ENCODE measurements around the gene RGMA.

The RGMA gene

GRCh38 chr15:93093765-93094164 lies 4.8 kb upstream of the RGMA start:
- no peak for DNase-seq (ENCODE audit: low spot score)

- DNase-seq (ENCODE audit: low spot score) = no peak
Observed at GRCh38 chr15:93091465-93091864, 2.5 kb upstream of the RGMA start.

- DNase-seq (ENCODE audit: low spot score) = no peak
Observed at GRCh38 chr15:93089727-93090305, 805 bp upstream of the RGMA start.

- DNase-seq (ENCODE audit: low spot score) = no peak
Observed at GRCh38 chr15:93088200-93088980, 621 bp downstream of the RGMA start.

GRCh38 chr15:93087825-93088199 lies 1.2 kb downstream of the RGMA start:
- DNase-seq (ENCODE audit: low spot score) = peak; percentile 56

- no peak for DNase-seq (ENCODE audit: low spot score)
Observed at GRCh38 chr15:93086791-93087190, 2.2 kb downstream of the RGMA start.

GRCh38 chr15:93085692-93086091 lies 3.3 kb downstream of the RGMA start:
- DNase-seq (ENCODE audit: low spot score) = no peak

GRCh38 chr15:93082861-93083260 lies 6.2 kb downstream of the RGMA start:
- no peak for DNase-seq (ENCODE audit: low spot score)

GRCh38 chr15:93081399-93081798 lies 7.6 kb downstream of the RGMA start:
- no peak for DNase-seq (ENCODE audit: low spot score)

- no peak for DNase-seq (ENCODE audit: low spot score)
Observed at GRCh38 chr15:93080451-93080850, 8.6 kb downstream of the RGMA start.

- no peak for DNase-seq (ENCODE audit: low spot score)
Observed at GRCh38 chr15:93076875-93077274, 12.1 kb downstream of the RGMA start.

GRCh38 chr15:93076217-93076616 lies 12.8 kb downstream of the RGMA start:
- no peak for DNase-seq (ENCODE audit: low spot score)

- no peak for DNase-seq (ENCODE audit: low spot score)
Observed at GRCh38 chr15:93074599-93074998, 14.4 kb downstream of the RGMA start.

GRCh38 chr15:93073465-93073952 lies 15.5 kb downstream of the RGMA start:
- DNase-seq (ENCODE audit: low spot score) = no peak

- no peak for DNase-seq (ENCODE audit: low spot score)
Observed at GRCh38 chr15:93072411-93073394, 16.3 kb downstream of the RGMA start.

GRCh38 chr15:93072011-93072410 lies 17.0 kb downstream of the RGMA start:
- DNase-seq (ENCODE audit: low spot score) = no peak

- no peak for DNase-seq (ENCODE audit: low spot score)
Observed at GRCh38 chr15:93071469-93071936, 17.5 kb downstream of the RGMA start.

- no peak for DNase-seq (ENCODE audit: low spot score)
Observed at GRCh38 chr15:93070551-93071296, 18.3 kb downstream of the RGMA start.

GRCh38 chr15:93070132-93070531 lies 18.9 kb downstream of the RGMA start:
- no peak for DNase-seq (ENCODE audit: low spot score)

- no peak for DNase-seq (ENCODE audit: low spot score)
Observed at GRCh38 chr15:93068581-93069199, 20.3 kb downstream of the RGMA start.

GRCh38 chr15:93067649-93068085 lies 21.3 kb downstream of the RGMA start:
- no peak for DNase-seq (ENCODE audit: low spot score)

Measured in hematopoietic multipotent progenitor cell treated with erythropoietin and hydrocortisone succinate and interleukin-3 and kit ligand, for 17 days (in vitro differentiated cells).